ENCODE measurements around the gene TMEM52.

DNA sequence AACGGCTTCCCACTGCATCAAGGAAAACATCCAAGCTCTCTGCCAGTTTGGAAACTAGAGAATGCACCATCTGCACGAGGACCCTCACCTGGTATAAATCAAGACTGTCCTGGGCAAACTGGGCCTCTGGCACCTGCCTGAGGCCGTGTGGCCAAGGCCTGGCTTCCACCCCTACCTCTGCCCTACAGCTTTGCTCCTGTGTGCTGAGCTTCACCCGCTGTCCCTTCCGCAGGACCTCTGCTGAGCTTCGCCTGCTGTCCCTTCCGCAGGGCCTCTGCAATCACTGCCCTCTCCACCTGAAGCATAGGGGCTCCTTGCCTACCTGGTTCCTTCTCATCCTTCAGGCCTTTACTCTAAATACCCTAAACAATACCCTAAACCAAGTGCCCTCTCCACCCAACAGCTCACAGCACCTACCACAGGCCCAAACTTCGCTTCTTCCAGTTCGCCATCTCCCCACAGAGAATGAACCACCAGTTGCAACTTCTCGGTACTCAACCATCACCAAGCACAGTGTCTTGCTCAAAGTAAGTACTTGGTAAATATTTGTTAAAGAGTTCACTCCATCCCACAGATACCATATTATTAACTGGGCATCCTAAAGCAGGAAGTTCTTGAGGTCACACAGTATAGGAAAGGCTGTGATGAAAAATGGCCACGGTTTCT is 46.6 kb downstream of the TMEM52 start:
- TF ChIP-seq, protein P1, sequence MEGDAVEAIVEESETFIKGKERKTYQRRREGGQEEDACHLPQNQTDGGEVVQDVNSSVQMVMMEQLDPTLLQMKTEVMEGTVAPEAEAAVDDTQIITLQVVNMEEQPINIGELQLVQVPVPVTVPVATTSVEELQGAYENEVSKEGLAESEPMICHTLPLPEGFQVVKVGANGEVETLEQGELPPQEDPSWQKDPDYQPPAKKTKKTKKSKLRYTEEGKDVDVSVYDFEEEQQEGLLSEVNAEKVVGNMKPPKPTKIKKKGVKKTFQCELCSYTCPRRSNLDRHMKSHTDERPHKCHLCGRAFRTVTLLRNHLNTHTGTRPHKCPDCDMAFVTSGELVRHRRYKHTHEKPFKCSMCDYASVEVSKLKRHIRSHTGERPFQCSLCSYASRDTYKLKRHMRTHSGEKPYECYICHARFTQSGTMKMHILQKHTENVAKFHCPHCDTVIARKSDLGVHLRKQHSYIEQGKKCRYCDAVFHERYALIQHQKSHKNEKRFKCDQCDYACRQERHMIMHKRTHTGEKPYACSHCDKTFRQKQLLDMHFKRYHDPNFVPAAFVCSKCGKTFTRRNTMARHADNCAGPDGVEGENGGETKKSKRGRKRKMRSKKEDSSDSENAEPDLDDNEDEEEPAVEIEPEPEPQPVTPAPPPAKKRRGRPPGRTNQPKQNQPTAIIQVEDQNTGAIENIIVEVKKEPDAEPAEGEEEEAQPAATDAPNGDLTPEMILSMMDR (IDR thresholded peaks at IDR 0.05), result no peak
- TF ChIP-seq POLR2A (IDR thresholded peaks at IDR 0.05), result no peak
